Type B pancreatic cell (in vitro differentiated cells): Measurements from ENCODE around the gene FOXK2. TPM values are rescaled to one million over a fixed set of nuclear protein-coding genes. Genes with fewer than 3 reads are reported as not detected.
"Not testable (repeated sequence)": the region's sequence is repeated elsewhere in the genome, so short reads cannot be mapped to it uniquely, and the experiment has no call there.

Source experiments
- DNase-seq: peaks from one replicate; pipeline ENCODE4 v3.0.0; 2021; ENCODE audit warnings: mixed read lengths; ENCODE audit not compliant: unreplicated experiment; ENCODE audit errors: extremely low spot score
- H3K27ac Mint-ChIP-seq: 2 replicates; pipeline ENCODE4 v1.8.0; 2021; ENCODE audit warnings: mild to moderate bottlenecking, mixed read lengths
- H3K27me3 Mint-ChIP-seq: 2 replicates; pipeline ENCODE4 v1.8.0; 2021; ENCODE audit warnings: mixed read lengths
- H3K36me3 Mint-ChIP-seq: 2 replicates; pipeline ENCODE4 v1.8.0; 2021; ENCODE audit warnings: mixed read lengths
- H3K4me1 Mint-ChIP-seq: one replicate; pipeline ENCODE4 v1.8.0; 2021; ENCODE audit warnings: mixed read lengths; ENCODE audit not compliant: unreplicated experiment
- H3K4me3 Mint-ChIP-seq: 2 replicates; pipeline ENCODE4 v1.8.0; 2021; ENCODE audit warnings: mild to moderate bottlenecking, mixed read lengths
- H3K9me3 Mint-ChIP-seq: 2 replicates; pipeline ENCODE4 v1.8.0; 2021; ENCODE audit warnings: mixed read lengths
- total RNA-seq: library from RNA; stranded (reverse); gene quantifications from 2 replicates; pipeline ENCODE4 v1.2.1, GENCODE V29; 2021; ENCODE audit warnings: low replicate concordance
- TF ChIP-seq, protein P1 (sequence below): fragments of 200-600 bp; sonication (generic); conservative IDR thresholded peaks from 2 replicates; pipeline ENCODE4 v1.5.0; 2021; ENCODE audit warnings: antibody characterized with exemption, mild to moderate bottlenecking

FOXK2 gene
- total RNA-seq, 1 donor from 2014 or later: 75.5 TPM

DNA sequence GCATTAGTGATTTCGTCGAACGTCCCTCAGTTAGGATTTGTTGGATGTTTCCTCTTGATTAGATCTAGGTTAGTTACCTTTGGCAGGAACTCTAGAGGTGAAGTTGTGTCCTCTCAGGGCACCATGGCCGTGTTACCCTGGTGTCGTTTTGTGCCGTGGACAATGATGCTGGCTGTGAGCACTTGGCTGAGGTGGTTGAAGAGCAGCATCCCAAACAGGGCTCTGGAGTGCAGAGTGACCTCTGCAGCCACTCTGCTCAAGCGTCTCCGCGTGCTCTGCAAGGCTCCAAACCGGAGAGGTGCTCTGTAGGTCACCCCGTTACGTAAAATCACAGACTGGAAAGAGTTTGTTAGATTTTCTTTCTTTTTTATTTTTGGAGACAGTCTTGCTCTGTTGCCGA is 33.0 kb downstream of the FOXK2 start:
- peak overlapping the region; percentile 78 for H3K27ac Mint-ChIP-seq
- TF ChIP-seq, protein P1, sequence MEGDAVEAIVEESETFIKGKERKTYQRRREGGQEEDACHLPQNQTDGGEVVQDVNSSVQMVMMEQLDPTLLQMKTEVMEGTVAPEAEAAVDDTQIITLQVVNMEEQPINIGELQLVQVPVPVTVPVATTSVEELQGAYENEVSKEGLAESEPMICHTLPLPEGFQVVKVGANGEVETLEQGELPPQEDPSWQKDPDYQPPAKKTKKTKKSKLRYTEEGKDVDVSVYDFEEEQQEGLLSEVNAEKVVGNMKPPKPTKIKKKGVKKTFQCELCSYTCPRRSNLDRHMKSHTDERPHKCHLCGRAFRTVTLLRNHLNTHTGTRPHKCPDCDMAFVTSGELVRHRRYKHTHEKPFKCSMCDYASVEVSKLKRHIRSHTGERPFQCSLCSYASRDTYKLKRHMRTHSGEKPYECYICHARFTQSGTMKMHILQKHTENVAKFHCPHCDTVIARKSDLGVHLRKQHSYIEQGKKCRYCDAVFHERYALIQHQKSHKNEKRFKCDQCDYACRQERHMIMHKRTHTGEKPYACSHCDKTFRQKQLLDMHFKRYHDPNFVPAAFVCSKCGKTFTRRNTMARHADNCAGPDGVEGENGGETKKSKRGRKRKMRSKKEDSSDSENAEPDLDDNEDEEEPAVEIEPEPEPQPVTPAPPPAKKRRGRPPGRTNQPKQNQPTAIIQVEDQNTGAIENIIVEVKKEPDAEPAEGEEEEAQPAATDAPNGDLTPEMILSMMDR: no peak
- no peak overlapping the region for H3K4me3 Mint-ChIP-seq
- H3K9me3 Mint-ChIP-seq: no peaks in the 10 kb centered on the region
- H3K4me1 Mint-ChIP-seq: peaks cover 27% of the 10 kb centered on the region
- H3K36me3 Mint-ChIP-seq: peaks cover 3% of the 10 kb centered on the region
- H3K27me3 Mint-ChIP-seq: no peaks in the 10 kb centered on the region
- no peak for DNase-seq

- Mint-ChIP-seq H3K4me1 (peaks cover 29% of the 10 kb centered on the region), H3K27ac (peak overlapping the region; percentile 80)
Measured at GRCh38 chr17:82553210-82553930, 33.8 kb downstream of the FOXK2 start.

DNA sequence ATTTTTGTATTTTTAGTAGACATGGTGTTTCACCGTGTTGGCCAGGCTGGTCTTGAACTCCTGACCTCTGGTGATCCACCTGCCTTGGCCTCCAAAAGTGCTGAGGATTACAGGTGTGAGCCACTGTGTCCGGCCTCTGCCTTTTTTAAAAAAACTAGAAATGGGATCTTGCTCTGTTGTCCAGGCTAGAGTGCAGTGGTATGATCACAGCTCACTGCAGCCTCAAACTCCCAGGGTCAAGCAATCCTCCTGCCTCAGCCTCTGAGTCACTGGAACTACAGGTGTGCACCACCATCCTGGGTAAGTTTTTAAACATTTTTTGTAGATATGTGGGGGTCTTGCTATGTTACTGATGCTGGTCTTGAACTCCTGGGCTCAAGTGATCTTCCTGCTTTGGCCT is 38.0 kb downstream of the FOXK2 start:
- H3K4me1 Mint-ChIP-seq: peaks cover 27% of the 10 kb centered on the region
- H3K27ac Mint-ChIP-seq, H3K27me3 Mint-ChIP-seq, H3K9me3 Mint-ChIP-seq, H3K36me3 Mint-ChIP-seq, DNase-seq, H3K4me3 Mint-ChIP-seq: not testable (repeated sequence)

More at GRCh38 chr17:82553210-82553930, 33.8 kb downstream of the FOXK2 start:
- Mint-ChIP-seq H3K36me3 (no peaks in the 10 kb centered on the region), H3K27me3 (no peaks in the 10 kb centered on the region), H3K9me3 (no peaks in the 10 kb centered on the region), H3K4me3 (no peak overlapping the region)
- TF ChIP-seq, protein P1: no peak
- DNase-seq: no peak

- peaks cover 17% of the 10 kb centered on the region for H3K4me1 Mint-ChIP-seq
- no peaks in the 10 kb centered on the region for H3K27me3 Mint-ChIP-seq
Measured at GRCh38 chr17:82559566-82560251, 40.2 kb downstream of the FOXK2 start.

DNA sequence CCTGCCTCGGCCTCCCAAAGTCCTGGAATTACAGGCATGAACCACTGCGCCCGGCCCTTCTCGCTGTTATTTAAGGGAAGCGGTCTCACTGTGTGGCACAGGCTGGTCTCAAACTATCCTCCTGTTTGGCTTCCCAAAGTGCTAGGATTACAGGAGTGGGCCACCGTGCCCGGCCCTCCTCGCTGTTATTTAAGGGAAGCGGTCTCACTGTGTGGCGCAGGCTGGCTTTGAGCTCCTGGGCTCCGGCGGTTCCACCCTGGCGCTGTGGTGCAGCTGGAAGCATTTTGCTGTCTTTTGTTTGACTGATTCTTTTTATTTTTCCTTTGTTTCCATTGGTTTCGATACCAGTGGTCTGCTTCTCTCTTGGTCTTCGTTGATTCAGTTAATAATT is 40.7 kb downstream of the FOXK2 start:
- Mint-ChIP-seq H3K4me3 (no peak overlapping the region), H3K27me3 (no peaks in the 10 kb centered on the region), H3K27ac (no peak overlapping the region), H3K36me3 (peaks cover 4% of the 10 kb centered on the region), H3K9me3 (no peaks in the 10 kb centered on the region), H3K4me1 (peaks cover 17% of the 10 kb centered on the region)
- DNase-seq: no peak
- TF ChIP-seq, protein P1: no peak

More at GRCh38 chr17:82559566-82560251, 40.2 kb downstream of the FOXK2 start:
- no peak overlapping the region for H3K27ac Mint-ChIP-seq
- TF ChIP-seq, protein P1: no peak
- H3K36me3 Mint-ChIP-seq: no peaks in the 10 kb centered on the region
- no peaks in the 10 kb centered on the region for H3K9me3 Mint-ChIP-seq
- no peak for DNase-seq
- no peak overlapping the region for H3K4me3 Mint-ChIP-seq

- Mint-ChIP-seq H3K9me3 (no peaks in the 10 kb centered on the region), H3K36me3 (peaks cover 5% of the 10 kb centered on the region), H3K27me3 (no peaks in the 10 kb centered on the region)
Measured at GRCh38 chr17:82560802-82561428, 41.4 kb downstream of the FOXK2 start.

More at GRCh38 chr17:82560802-82561428, 41.4 kb downstream of the FOXK2 start:
- TF ChIP-seq, protein P1: no peak
- Mint-ChIP-seq H3K4me1 (peaks cover 17% of the 10 kb centered on the region), H3K4me3 (no peak overlapping the region), H3K27ac (peak overlapping the region; percentile 47)
- no peak for DNase-seq
